SU-DHL-6 (cell line): ENCODE measurements around the gene SUN2.
A peak's percentile ranks its signal among the peaks of the same experiment; 100 is the strongest.

ENCODE experiments used
- H2AFZ ChIP-seq: fragments of 200-600 bp; sonication (generic); 2 replicates; pipeline ENCODE4 v1.6.1; 2014; ENCODE audit warnings: low read depth, mild to moderate bottlenecking, moderate library complexity, mixed read lengths, antibody characterized with exemption, low read length; ENCODE audit not compliant: severe bottlenecking
- H3F3A ChIP-seq: fragments of 200-600 bp; shearing (Covaris generic); 2 replicates; pipeline ENCODE4 v1.6.0; 2016; ENCODE audit warnings: antibody characterized with exemption, mild to moderate bottlenecking; ENCODE audit not compliant: insufficient read depth
- H3K27ac ChIP-seq: fragments of 200-600 bp; sonication (generic); 2 replicates; pipeline ENCODE4 v1.5.1; 2016; ENCODE audit warnings: low read depth, mild to moderate bottlenecking, low read length, moderate library complexity, mixed read lengths
- H3K27me3 ChIP-seq: fragments of 200-600 bp; sonication (generic), shearing (Covaris generic); 2 replicates; pipeline ENCODE4 v1.6.0; 2014; ENCODE audit warnings: mild to moderate bottlenecking, low read length
- H3K36me3 ChIP-seq: fragments of 200-600 bp; sonication (generic); 2 replicates; pipeline ENCODE4 v1.6.1; 2014; ENCODE audit warnings: mild to moderate bottlenecking, low read length, mixed read lengths
- H3K4me2 ChIP-seq: fragments of 300-600, 200-600 bp; shearing (Covaris generic), sonication (generic); 2 replicates; pipeline ENCODE4 v1.6.0; 2014; ENCODE audit warnings: low read length, low read depth, mild to moderate bottlenecking; ENCODE audit not compliant: poor library complexity, severe bottlenecking
- H3K4me3 ChIP-seq: fragments of 200-600 bp; sonication (generic); 2 replicates; pipeline ENCODE4 v1.5.1; 2014; ENCODE audit warnings: antibody characterized with exemption, low read length, mild to moderate bottlenecking, mixed read lengths; ENCODE audit not compliant: insufficient read depth, poor library complexity, severe bottlenecking
- H3K79me2 ChIP-seq: fragments of 200-600 bp; sonication (generic); 2 replicates; pipeline ENCODE4 v1.6.1; 2014; ENCODE audit warnings: mild to moderate bottlenecking, low read length, moderate library complexity; ENCODE audit not compliant: insufficient read depth
- H3K9ac ChIP-seq: fragments of 200-600 bp; sonication (generic); 2 replicates; pipeline ENCODE4 v1.7.0; 2014; ENCODE audit warnings: mild to moderate bottlenecking, low read length
- H3K9me2 ChIP-seq: fragments of 200-600 bp; sonication (generic); replicated peaks from 2 replicates; pipeline ENCODE4 v1.6.1; 2014; ENCODE audit warnings: low read length; ENCODE audit not compliant: insufficient read depth
- H3K9me3 ChIP-seq: fragments of 200-600 bp; sonication (generic); 2 replicates; pipeline ENCODE4 v1.6.1; 2014; ENCODE audit warnings: low read length, mixed read lengths; ENCODE audit not compliant: insufficient read depth
- H4K20me1 ChIP-seq: fragments of 200-600 bp; sonication (generic); 2 replicates; pipeline ENCODE4 v1.6.1; 2014; ENCODE audit warnings: low read depth, mild to moderate bottlenecking, antibody characterized with exemption, low read length, moderate library complexity, mixed read lengths
- EZH2phosphoT487 ChIP-seq: fragments of 200-600 bp; sonication (generic), shearing (Covaris generic); conservative IDR thresholded peaks from 2 replicates; pipeline ENCODE4 v1.6.1; 2018; ENCODE audit warnings: mild to moderate bottlenecking, antibody characterized with exemption, low read length, moderate library complexity, mixed read lengths
- TF ChIP-seq, protein P1 (sequence below): fragments of 200-600 bp; sonication (generic); IDR thresholded peaks from one replicate; pipeline ENCODE4 v1.5.1; 2017; ENCODE audit warnings: antibody characterized with exemption, mild to moderate bottlenecking, low read length, moderate library complexity; ENCODE audit not compliant: insufficient read depth, poor library complexity, severe bottlenecking

SUN2 gene

GRCh38 chr22:38792833-38793232, 37.0 kb upstream of the SUN2 start:
- H3K9me3 ChIP-seq: no peaks in the 10 kb centered on the region
- TF ChIP-seq, protein P1, sequence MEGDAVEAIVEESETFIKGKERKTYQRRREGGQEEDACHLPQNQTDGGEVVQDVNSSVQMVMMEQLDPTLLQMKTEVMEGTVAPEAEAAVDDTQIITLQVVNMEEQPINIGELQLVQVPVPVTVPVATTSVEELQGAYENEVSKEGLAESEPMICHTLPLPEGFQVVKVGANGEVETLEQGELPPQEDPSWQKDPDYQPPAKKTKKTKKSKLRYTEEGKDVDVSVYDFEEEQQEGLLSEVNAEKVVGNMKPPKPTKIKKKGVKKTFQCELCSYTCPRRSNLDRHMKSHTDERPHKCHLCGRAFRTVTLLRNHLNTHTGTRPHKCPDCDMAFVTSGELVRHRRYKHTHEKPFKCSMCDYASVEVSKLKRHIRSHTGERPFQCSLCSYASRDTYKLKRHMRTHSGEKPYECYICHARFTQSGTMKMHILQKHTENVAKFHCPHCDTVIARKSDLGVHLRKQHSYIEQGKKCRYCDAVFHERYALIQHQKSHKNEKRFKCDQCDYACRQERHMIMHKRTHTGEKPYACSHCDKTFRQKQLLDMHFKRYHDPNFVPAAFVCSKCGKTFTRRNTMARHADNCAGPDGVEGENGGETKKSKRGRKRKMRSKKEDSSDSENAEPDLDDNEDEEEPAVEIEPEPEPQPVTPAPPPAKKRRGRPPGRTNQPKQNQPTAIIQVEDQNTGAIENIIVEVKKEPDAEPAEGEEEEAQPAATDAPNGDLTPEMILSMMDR: no peak
- TF ChIP-seq EZH2phosphoT487: no peak
- no peak overlapping the region for H2AFZ ChIP-seq
- H3K9ac ChIP-seq: no peak overlapping the region
- H4K20me1 ChIP-seq: no peaks in the 10 kb centered on the region
- H3K36me3 ChIP-seq: no peaks in the 10 kb centered on the region
- no peak overlapping the region for H3K27ac ChIP-seq
- H3K79me2 ChIP-seq: no peaks in the 10 kb centered on the region
- H3K4me3 ChIP-seq: no peak overlapping the region
- no peaks in the 10 kb centered on the region for H3K27me3 ChIP-seq
- peak overlapping the region; percentile 56 for H3K4me2 ChIP-seq
- 0 out of 2 replicates have a peak, but pooled peaks cover 7% of the 10 kb centered on the region for H3F3A ChIP-seq
- H3K9me2 ChIP-seq: no peaks in the 10 kb centered on the region

GRCh38 chr22:38789606-38790005, 33.8 kb upstream of the SUN2 start:
- no peaks in the 10 kb centered on the region for H3K27me3 ChIP-seq

GRCh38 chr22:38788846-38789245, 33.0 kb upstream of the SUN2 start:
- Histone ChIP-seq H3K9me2 (no peaks in the 10 kb centered on the region), H3K79me2 (no peaks in the 10 kb centered on the region), H3K4me2 (no peak overlapping the region)

More at GRCh38 chr22:38789606-38790005, 33.8 kb upstream of the SUN2 start:
- Histone ChIP-seq H3K9me3 (no peaks in the 10 kb centered on the region), H4K20me1 (no peaks in the 10 kb centered on the region), H3F3A (0 out of 2 replicates have a peak, but pooled peaks cover 7% of the 10 kb centered on the region), H3K9me2 (no peaks in the 10 kb centered on the region), H3K4me3 (no peak overlapping the region), H3K9ac (no peak overlapping the region), H3K79me2 (no peaks in the 10 kb centered on the region), H3K4me2 (no peak overlapping the region), H3K27ac (no peak overlapping the region), H2AFZ (no peak overlapping the region), H3K36me3 (no peaks in the 10 kb centered on the region)
- TF ChIP-seq, protein P1: no peak
- TF ChIP-seq EZH2phosphoT487: no peak

More at GRCh38 chr22:38788846-38789245, 33.0 kb upstream of the SUN2 start:
- Histone ChIP-seq H3K36me3 (no peaks in the 10 kb centered on the region), H3K9ac (no peak overlapping the region), H4K20me1 (no peaks in the 10 kb centered on the region), H3F3A (0 out of 2 replicates have a peak, but pooled peaks cover 7% of the 10 kb centered on the region), H3K27ac (no peak overlapping the region), H2AFZ (no peak overlapping the region), H3K27me3 (no peaks in the 10 kb centered on the region), H3K9me3 (no peaks in the 10 kb centered on the region), H3K4me3 (no peak overlapping the region)
- TF ChIP-seq, protein P1: no peak
- TF ChIP-seq EZH2phosphoT487: no peak
